HEK293 (cell line): Measurements from ENCODE around the gene MPV17L2.

Experiments used
- FEZF1 ChIP-seq: fragments of 450-650 bp; formaldehyde crosslinking; IDR thresholded peaks from 2 replicates; pipeline ENCODE4 v1.5.1; 2016; ENCODE audit warnings: missing biosample characterization, missing genetic modification characterization
- GLIS1 ChIP-seq: fragments of 450-650 bp; formaldehyde crosslinking; IDR thresholded peaks from 2 replicates; pipeline ENCODE4 v1.5.1; 2016; ENCODE audit warnings: missing biosample characterization, missing genetic modification characterization
- GLIS2 ChIP-seq: fragments of 450-650 bp; formaldehyde crosslinking; IDR thresholded peaks from 2 replicates; pipeline ENCODE4 v1.5.1; 2016; ENCODE audit warnings: missing biosample characterization, missing genetic modification characterization
- IKZF3 ChIP-seq: fragments of 450-650 bp; IDR thresholded peaks from 2 replicates; pipeline ENCODE4 v1.5.0; 2018; ENCODE audit warnings: missing biosample characterization, mild to moderate bottlenecking, missing genetic modification characterization, moderate library complexity
- KLF1 ChIP-seq: fragments of 450-650 bp; formaldehyde crosslinking; IDR thresholded peaks from 2 replicates; pipeline ENCODE4 v1.5.1; 2016; ENCODE audit warnings: missing biosample characterization, missing genetic modification characterization
- SP3 ChIP-seq: fragments of 450-650 bp; formaldehyde crosslinking; IDR thresholded peaks from 2 replicates; pipeline ENCODE4 v1.5.1; 2016; ENCODE audit warnings: missing biosample characterization, missing genetic modification characterization
- TCF7L2 ChIP-seq: IDR thresholded peaks from 2 replicates; pipeline ENCODE4 v1.6.1; 2011; ENCODE audit warnings: low read depth, mild to moderate bottlenecking, inconsistent platforms, low read length, moderate library complexity, borderline replicate concordance
- YY1 ChIP-seq: fragments of 450-650 bp; formaldehyde crosslinking; IDR thresholded peaks from 2 replicates; pipeline ENCODE4 v1.5.1; 2018; ENCODE audit warnings: missing biosample characterization, missing genetic modification characterization
- ZBTB20 ChIP-seq: fragments of 450-650 bp; formaldehyde crosslinking; IDR thresholded peaks from 2 replicates; pipeline ENCODE4 v1.5.1; 2016; ENCODE audit warnings: missing biosample characterization, missing genetic modification characterization
- ZBTB8A ChIP-seq: fragments of 450-650 bp; formaldehyde crosslinking; IDR thresholded peaks from 2 replicates; pipeline ENCODE4 v1.5.1; 2016; ENCODE audit warnings: missing biosample characterization, missing genetic modification characterization
- ZFHX2 ChIP-seq: fragments of 450-650 bp; formaldehyde crosslinking; conservative IDR thresholded peaks from 2 replicates; pipeline ENCODE4 v1.5.1; 2016; ENCODE audit warnings: missing biosample characterization, missing genetic modification characterization
- ZNF10 ChIP-seq: fragments of 450-650 bp; formaldehyde crosslinking; IDR thresholded peaks from 2 replicates; pipeline ENCODE4 v1.5.1; 2017; ENCODE audit warnings: missing biosample characterization, missing genetic modification characterization
- ZNF121 ChIP-seq: fragments of 450-650 bp; formaldehyde crosslinking; IDR thresholded peaks from 2 replicates; pipeline ENCODE4 v1.5.1; 2016; ENCODE audit warnings: missing biosample characterization, missing genetic modification characterization
- ZNF138 ChIP-seq: fragments of 450-650 bp; formaldehyde crosslinking; IDR thresholded peaks from 2 replicates; pipeline ENCODE4 v1.5.1; 2016; ENCODE audit warnings: missing biosample characterization, missing genetic modification characterization, borderline replicate concordance
- ZNF174 ChIP-seq: fragments of 450-650 bp; formaldehyde crosslinking; IDR thresholded peaks from 2 replicates; pipeline ENCODE4 v1.5.0; 2017; ENCODE audit warnings: missing biosample characterization, mild to moderate bottlenecking, missing genetic modification characterization
- ZNF184 ChIP-seq: fragments of 450-650 bp; IDR thresholded peaks from 2 replicates; pipeline ENCODE4 v1.5.1; 2018; ENCODE audit warnings: missing biosample characterization, mild to moderate bottlenecking, missing genetic modification characterization
- ZNF292 ChIP-seq: fragments of 450-650 bp; formaldehyde crosslinking; IDR thresholded peaks from 2 replicates; pipeline ENCODE4 v1.5.1; 2016; ENCODE audit warnings: low read depth, missing biosample characterization, missing genetic modification characterization, borderline replicate concordance
- ZNF366 ChIP-seq: fragments of 450-650 bp; formaldehyde crosslinking; conservative IDR thresholded peaks from 2 replicates; pipeline ENCODE4 v1.5.1; 2016; ENCODE audit warnings: missing biosample characterization, missing genetic modification characterization
- ZNF549 ChIP-seq: fragments of 450-650 bp; IDR thresholded peaks from 2 replicates; pipeline ENCODE4 v1.5.1; 2018; ENCODE audit warnings: missing biosample characterization, missing genetic modification characterization, mild to moderate bottlenecking, inconsistent platforms, moderate library complexity
- ZNF600 ChIP-seq: fragments of 450-650 bp; formaldehyde crosslinking; IDR thresholded peaks from 2 replicates; pipeline ENCODE4 v1.5.1; 2016; ENCODE audit warnings: missing biosample characterization, missing genetic modification characterization
- ZNF626 ChIP-seq: fragments of 450-650 bp; sonication (Bioruptor Pico); formaldehyde crosslinking; IDR thresholded peaks from 2 replicates; pipeline ENCODE4 v1.5.1; 2018; ENCODE audit warnings: missing biosample characterization, missing genetic modification characterization, inconsistent platforms
- ZNF658 ChIP-seq: fragments of 450-650 bp; formaldehyde crosslinking; IDR thresholded peaks from 2 replicates; pipeline ENCODE4; 2016; ENCODE audit warnings: missing biosample characterization, missing genetic modification characterization
- ZNF660 ChIP-seq: fragments of 450-650 bp; IDR thresholded peaks from 2 replicates; pipeline ENCODE4 v1.5.1; 2018; ENCODE audit warnings: missing biosample characterization, mild to moderate bottlenecking, missing genetic modification characterization
- ZNF664 ChIP-seq: fragments of 450-650 bp; formaldehyde crosslinking; IDR thresholded peaks from 2 replicates; pipeline ENCODE4 v1.5.1; 2016; ENCODE audit warnings: missing biosample characterization, missing genetic modification characterization
- ZNF785 ChIP-seq: fragments of 450-650 bp; formaldehyde crosslinking; IDR thresholded peaks from 2 replicates; pipeline ENCODE4 v1.5.1; 2016; ENCODE audit warnings: missing biosample characterization, missing genetic modification characterization
- TF ChIP-seq, protein P1 (sequence below): fragments of 450-650 bp; formaldehyde crosslinking; IDR thresholded peaks from 2 replicates; pipeline ENCODE4 v1.5.1; 2016; ENCODE audit warnings: missing biosample characterization, missing genetic modification characterization
- TF ChIP-seq, protein P2 (sequence below): fragments of 450-650 bp; formaldehyde crosslinking; IDR thresholded peaks from 2 replicates; pipeline ENCODE4 v1.5.1; 2016; ENCODE audit warnings: missing biosample characterization, missing genetic modification characterization
- TF ChIP-seq, protein P3 (sequence below): fragments of 450-650 bp; formaldehyde crosslinking; IDR thresholded peaks from 2 replicates; pipeline ENCODE4 v1.5.1; 2017; ENCODE audit warnings: missing biosample characterization, missing genetic modification characterization
- TF ChIP-seq, protein P4 (sequence below): fragments of 450-650 bp; formaldehyde crosslinking; IDR thresholded peaks from 2 replicates; pipeline ENCODE4 v1.5.1; 2016; ENCODE audit warnings: missing biosample characterization, missing genetic modification characterization
- TF ChIP-seq, protein P5 (sequence below): fragments of 450-650 bp; formaldehyde crosslinking; IDR thresholded peaks from 2 replicates; pipeline ENCODE4 v1.5.1; 2016; ENCODE audit warnings: missing biosample characterization, missing genetic modification characterization
- TF ChIP-seq, protein P6 (sequence below): fragments of 450-650 bp; formaldehyde crosslinking; IDR thresholded peaks from 2 replicates; pipeline ENCODE4 v1.5.1; 2017; ENCODE audit warnings: missing biosample characterization, missing genetic modification characterization

Gene MPV17L2

DNA sequence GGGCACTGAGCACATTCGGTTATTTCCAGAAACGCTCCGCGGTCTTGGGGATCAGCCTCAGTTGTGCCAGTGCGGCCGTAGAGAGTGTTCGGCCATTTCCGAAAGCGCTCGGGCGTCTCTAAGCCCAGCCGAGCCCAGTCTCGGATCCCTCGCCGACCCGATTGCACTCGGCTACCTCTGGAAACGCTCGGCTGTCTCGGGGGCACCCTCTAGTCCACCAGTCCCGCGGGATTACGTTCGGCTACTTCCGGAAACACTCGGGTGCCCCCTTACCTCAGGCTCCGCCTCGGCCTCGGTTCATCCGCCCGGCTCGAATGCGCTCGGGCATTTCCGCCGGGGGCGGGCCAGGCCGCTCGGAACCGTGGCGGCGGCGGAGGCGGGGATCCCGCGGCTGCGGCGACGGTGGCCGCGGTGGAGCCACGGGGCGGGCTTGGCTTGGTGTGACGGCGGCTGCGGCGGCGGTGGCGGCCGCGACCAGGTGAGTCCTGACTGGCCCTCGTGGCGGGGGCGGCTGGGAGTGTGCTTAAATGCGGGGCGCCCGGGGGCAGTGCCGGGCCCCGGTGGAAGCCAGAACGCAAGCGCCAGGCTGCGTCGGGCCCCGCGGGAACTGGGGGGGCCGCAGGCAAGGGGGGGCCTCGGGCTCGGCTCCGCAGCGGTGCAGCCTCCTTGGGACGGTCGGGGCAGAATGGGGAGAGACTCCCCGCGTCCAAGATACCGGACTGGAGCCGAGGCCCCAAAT is 40.0 kb upstream of the MPV17L2 start, which contains the start of gene PIK3R2 (continued):
- TF ChIP-seq, protein P1, sequence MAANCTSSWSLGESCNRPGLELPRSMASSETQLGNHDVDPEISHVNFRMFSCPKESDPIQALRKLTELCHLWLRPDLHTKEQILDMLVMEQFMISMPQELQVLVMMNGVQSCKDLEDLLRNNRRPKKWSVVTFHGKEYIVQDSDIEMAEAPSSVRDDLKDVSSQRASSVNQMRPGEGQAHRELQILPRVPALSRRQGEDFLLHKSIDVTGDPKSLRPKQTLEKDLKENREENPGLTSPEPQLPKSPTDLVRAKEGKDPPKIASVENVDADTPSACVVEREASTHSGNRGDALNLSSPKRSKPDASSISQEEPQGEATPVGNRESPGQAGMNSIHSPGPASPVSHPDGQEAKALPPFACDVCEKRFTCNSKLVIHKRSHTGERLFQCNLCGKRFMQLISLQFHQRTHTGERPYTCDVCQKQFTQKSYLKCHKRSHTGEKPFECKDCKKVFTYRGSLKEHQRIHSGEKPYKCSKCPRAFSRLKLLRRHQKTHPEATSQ (tag by site-specific recombination), result 0 out of 2 replicates have a peak, but pooled peaks have one; percentile 31
- TF ChIP-seq ZNF658 (tag by site-specific recombination), result no peak
- TF ChIP-seq TCF7L2, result no peak
- TF ChIP-seq ZNF174 (tag by site-specific recombination), result no peak
- no peak; the same call in 1 of the 2 replicates for TF ChIP-seq ZBTB8A
- TF ChIP-seq KLF1 (tag by site-specific recombination), result no peak
- no peak for TF ChIP-seq ZNF664
- TF ChIP-seq ZNF626 (tag by site-specific recombination), result no peak
- TF ChIP-seq ZNF600 (tag by site-specific recombination), result peak; percentile 75
- TF ChIP-seq, protein P2, sequence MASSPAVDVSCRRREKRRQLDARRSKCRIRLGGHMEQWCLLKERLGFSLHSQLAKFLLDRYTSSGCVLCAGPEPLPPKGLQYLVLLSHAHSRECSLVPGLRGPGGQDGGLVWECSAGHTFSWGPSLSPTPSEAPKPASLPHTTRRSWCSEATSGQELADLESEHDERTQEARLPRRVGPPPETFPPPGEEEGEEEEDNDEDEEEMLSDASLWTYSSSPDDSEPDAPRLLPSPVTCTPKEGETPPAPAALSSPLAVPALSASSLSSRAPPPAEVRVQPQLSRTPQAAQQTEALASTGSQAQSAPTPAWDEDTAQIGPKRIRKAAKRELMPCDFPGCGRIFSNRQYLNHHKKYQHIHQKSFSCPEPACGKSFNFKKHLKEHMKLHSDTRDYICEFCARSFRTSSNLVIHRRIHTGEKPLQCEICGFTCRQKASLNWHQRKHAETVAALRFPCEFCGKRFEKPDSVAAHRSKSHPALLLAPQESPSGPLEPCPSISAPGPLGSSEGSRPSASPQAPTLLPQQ, result 0 out of 2 replicates have a peak, but pooled peaks have one; percentile 30
- no peak for TF ChIP-seq ZNF292 (tag by site-specific recombination)
- TF ChIP-seq, protein P3, sequence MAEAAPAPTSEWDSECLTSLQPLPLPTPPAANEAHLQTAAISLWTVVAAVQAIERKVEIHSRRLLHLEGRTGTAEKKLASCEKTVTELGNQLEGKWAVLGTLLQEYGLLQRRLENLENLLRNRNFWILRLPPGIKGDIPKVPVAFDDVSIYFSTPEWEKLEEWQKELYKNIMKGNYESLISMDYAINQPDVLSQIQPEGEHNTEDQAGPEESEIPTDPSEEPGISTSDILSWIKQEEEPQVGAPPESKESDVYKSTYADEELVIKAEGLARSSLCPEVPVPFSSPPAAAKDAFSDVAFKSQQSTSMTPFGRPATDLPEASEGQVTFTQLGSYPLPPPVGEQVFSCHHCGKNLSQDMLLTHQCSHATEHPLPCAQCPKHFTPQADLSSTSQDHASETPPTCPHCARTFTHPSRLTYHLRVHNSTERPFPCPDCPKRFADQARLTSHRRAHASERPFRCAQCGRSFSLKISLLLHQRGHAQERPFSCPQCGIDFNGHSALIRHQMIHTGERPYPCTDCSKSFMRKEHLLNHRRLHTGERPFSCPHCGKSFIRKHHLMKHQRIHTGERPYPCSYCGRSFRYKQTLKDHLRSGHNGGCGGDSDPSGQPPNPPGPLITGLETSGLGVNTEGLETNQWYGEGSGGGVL, result 0 out of 2 replicates have a peak, but pooled peaks have one; percentile 29
- TF ChIP-seq, protein P4, sequence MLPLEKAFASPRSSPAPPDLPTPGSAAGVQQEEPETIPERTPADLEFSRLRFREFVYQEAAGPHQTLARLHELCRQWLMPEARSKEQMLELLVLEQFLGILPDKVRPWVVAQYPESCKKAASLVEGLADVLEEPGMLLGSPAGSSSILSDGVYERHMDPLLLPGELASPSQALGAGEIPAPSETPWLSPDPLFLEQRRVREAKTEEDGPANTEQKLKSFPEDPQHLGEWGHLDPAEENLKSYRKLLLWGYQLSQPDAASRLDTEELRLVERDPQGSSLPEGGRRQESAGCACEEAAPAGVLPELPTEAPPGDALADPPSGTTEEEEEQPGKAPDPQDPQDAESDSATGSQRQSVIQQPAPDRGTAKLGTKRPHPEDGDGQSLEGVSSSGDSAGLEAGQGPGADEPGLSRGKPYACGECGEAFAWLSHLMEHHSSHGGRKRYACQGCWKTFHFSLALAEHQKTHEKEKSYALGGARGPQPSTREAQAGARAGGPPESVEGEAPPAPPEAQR, result no peak
- TF ChIP-seq IKZF3, result 0 out of 2 replicates have a peak, but pooled peaks have one; percentile 17
- TF ChIP-seq ZNF184, result 0 out of 2 replicates have a peak, but pooled peaks have one; percentile 51
- TF ChIP-seq ZNF785 (tag by site-specific recombination), result no peak
- no peak for TF ChIP-seq ZNF138
- TF ChIP-seq ZBTB20, result 0 out of 2 replicates have a peak, but pooled peaks have one; percentile 61
- no peak for TF ChIP-seq ZNF366 (tag by site-specific recombination)
- no peak for TF ChIP-seq ZNF10 (tag by site-specific recombination)
- peak; percentile 91; the same call in 1 of the 2 replicates for TF ChIP-seq GLIS2 (tag by site-specific recombination)
- TF ChIP-seq, protein P5, sequence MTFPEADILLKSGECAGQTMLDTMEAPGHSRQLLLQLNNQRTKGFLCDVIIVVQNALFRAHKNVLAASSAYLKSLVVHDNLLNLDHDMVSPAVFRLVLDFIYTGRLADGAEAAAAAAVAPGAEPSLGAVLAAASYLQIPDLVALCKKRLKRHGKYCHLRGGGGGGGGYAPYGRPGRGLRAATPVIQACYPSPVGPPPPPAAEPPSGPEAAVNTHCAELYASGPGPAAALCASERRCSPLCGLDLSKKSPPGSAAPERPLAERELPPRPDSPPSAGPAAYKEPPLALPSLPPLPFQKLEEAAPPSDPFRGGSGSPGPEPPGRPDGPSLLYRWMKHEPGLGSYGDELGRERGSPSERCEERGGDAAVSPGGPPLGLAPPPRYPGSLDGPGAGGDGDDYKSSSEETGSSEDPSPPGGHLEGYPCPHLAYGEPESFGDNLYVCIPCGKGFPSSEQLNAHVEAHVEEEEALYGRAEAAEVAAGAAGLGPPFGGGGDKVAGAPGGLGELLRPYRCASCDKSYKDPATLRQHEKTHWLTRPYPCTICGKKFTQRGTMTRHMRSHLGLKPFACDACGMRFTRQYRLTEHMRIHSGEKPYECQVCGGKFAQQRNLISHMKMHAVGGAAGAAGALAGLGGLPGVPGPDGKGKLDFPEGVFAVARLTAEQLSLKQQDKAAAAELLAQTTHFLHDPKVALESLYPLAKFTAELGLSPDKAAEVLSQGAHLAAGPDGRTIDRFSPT (tag by site-specific recombination), result no peak
- no peak for TF ChIP-seq FEZF1 (tag by site-specific recombination)
- TF ChIP-seq ZNF121 (tag by site-specific recombination), result no peak
- TF ChIP-seq ZNF549 (tag by site-specific recombination), result no peak
- TF ChIP-seq SP3 (tag by site-specific recombination), result no peak
- TF ChIP-seq, protein P6, sequence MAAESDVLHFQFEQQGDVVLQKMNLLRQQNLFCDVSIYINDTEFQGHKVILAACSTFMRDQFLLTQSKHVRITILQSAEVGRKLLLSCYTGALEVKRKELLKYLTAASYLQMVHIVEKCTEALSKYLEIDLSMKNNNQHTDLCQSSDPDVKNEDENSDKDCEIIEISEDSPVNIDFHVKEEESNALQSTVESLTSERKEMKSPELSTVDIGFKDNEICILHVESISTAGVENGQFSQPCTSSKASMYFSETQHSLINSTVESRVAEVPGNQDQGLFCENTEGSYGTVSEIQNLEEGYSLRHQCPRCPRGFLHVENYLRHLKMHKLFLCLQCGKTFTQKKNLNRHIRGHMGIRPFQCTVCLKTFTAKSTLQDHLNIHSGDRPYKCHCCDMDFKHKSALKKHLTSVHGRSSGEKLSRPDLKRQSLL (tag by site-specific recombination), result no peak
- TF ChIP-seq YY1 (tag by site-specific recombination), result peak; percentile 19; the same call in 1 of the 2 replicates
- TF ChIP-seq ZNF660, result peak; percentile 18; the same call in 1 of the 2 replicates
- TF ChIP-seq ZFHX2 (tag by site-specific recombination), result peak; percentile 51
- TF ChIP-seq GLIS1 (tag by site-specific recombination), result peak; percentile 49
